Measurements from ENCODE around the gene COMT. TPM values are rescaled to one million over a fixed set of nuclear protein-coding genes. Genes with fewer than 3 reads are reported as not detected.

COMT gene
- total and polyA plus RNA-seq, 9 of the 15 experiments (the other 6 are each of a cell fraction or from before 2014, with no cell fraction given): 12.5 to 351 (median 155) TPM

GRCh38 chr22:19959587-19960490 lies 18.3 kb downstream of the COMT start (continued):
- peak; percentile 38; the same call in 1 of the 2 replicates for TF ChIP-seq PML (IDR thresholded peaks at IDR 0.05; ENCODE audit: low read length)

GRCh38 chr22:19960491-19961200 lies 19.1 kb downstream of the COMT start:
- POLR2A ChIA-PET: interaction anchor here (0.6 to 1.0 kb wide), 8 partner anchors 42 to 848 kb away, joined by 3 to 6 read pairs (median 3); no protein-coding TSS in a partner anchor
- Histone ChIP-seq H3K4me1 (replicated peaks in 1 of 2; ENCODE audit: control insufficient read depth in 2 of 2, insufficient read depth in 2 of 2, low read length in 2 of 2) (peaks cover 24 to 68% of the 10 kb centered on the region in 2 experiments), H3K9me3 (replicated peaks; ENCODE audit: control insufficient read depth, insufficient read depth, low read depth, low read length) (no peaks in the 10 kb centered on the region), H3K36me3 (ENCODE audit: control insufficient read depth, insufficient read depth, low read length) (peaks cover 45% of the 10 kb centered on the region; the same call in 2 of the 3 replicates), H3K27ac (ENCODE audit: extremely low read depth, low read depth, low read length) (no peak overlapping the region), H3K79me2 (ENCODE audit: control insufficient read depth, insufficient read depth, low read length) (peaks cover 14% of the 10 kb centered on the region; the same call in 1 of the 3 replicates), H3K9ac (ENCODE audit: insufficient read depth in 1 of 2, low read depth in 2 of 2, low read length in 2 of 2) (peak overlapping the region in 1 of 2 experiments; percentile 73; a peak in 3 of 4 replicates), H2AFZ (ENCODE audit: low read depth, low read length) (no peak overlapping the region), H3K4me3 (no peak overlapping the region), H3K4me2 (ENCODE audit: insufficient read depth, low read length) (no peak overlapping the region; the same call in 1 of the 2 replicates), H4K20me1 (replicated peaks; ENCODE audit: control insufficient read depth, insufficient read depth, low read length) (peaks cover 22% of the 10 kb centered on the region), H3K9me1 (ENCODE audit: control insufficient read depth, insufficient read depth, low read length) (peaks cover 4% of the 10 kb centered on the region), H3K27me3 (ENCODE audit: control insufficient read depth in 2 of 2, insufficient read depth in 2 of 2, low read length in 2 of 2) (no peaks in the 10 kb centered on the region)
- intact Hi-C loops (cut with micrococcal nuclease): no loop called here
- FAIRE-seq (peak; percentile 23), DNase-seq (ENCODE audit: extremely low read depth in 1 of 4, low spot score in 3 of 4) (no peak), ATAC-seq (no peak)
- CTCF ChIA-PET (ENCODE audit: low intra/inter-chr PET ratio): no interaction called here
- in situ Hi-C loops (cut with MboI): no loop called here
- 76% methylated on average over 12 of the region's 12 CpGs for WGBS (ENCODE audit: insufficient coverage, low coverage, missing lambda C conversion rate)
- no TSS peak for BruUV-seq (replicated peaks)
- 0 out of 2 replicates have a peak, but pooled peaks have one; percentile 3 for TF ChIP-seq FOSL1 (tag; conservative IDR thresholded peaks at IDR 0.05)
- TF ChIP-seq CXXC5 (CRISPR knock-in tag; IDR thresholded peaks at IDR 0.05): no peak; the same call in 1 of the 2 replicates
- TF ChIP-seq RBM22 (IDR thresholded peaks at IDR 0.05; ENCODE audit: low read depth, low read length, poor library complexity, severe bottlenecking): no peak
- no peak for TF ChIP-seq IRF1 (CRISPR knock-in tag; IDR thresholded peaks at IDR 0.05; ENCODE audit: borderline replicate concordance)
- no peak for TF ChIP-seq HMGN3 (IDR thresholded peaks at IDR 0.05; ENCODE audit: borderline replicate concordance, extremely low read depth, insufficient read length, low read depth, low read length)
- TF ChIP-seq NFXL1 (CRISPR knock-in tag; IDR thresholded peaks at IDR 0.05): no peak
- no peak for TF ChIP-seq ZNF436 (CRISPR knock-in tag; IDR thresholded peaks at IDR 0.05)
- TF ChIP-seq ETS1 (conservative IDR thresholded peaks at IDR 0.05; ENCODE audit: control insufficient read depth, low read depth, low read length): 0 out of 2 replicates have a peak, but pooled peaks have one; percentile 22
- no peak for TF ChIP-seq MYC (IDR thresholded peaks at IDR 0.05; ENCODE audit: low read depth, low read length)
- 0 out of 2 replicates have a peak, but pooled peaks have one; percentile 11 for TF ChIP-seq MYC (CRISPR knock-in tag; IDR thresholded peaks at IDR 0.05; ENCODE audit: borderline replicate concordance, low read depth)
- TF ChIP-seq SIRT6 (IDR thresholded peaks at IDR 0.05; ENCODE audit: low read depth, low read length): peak; percentile 64
- TF ChIP-seq KLF1 (tag; IDR thresholded peaks at IDR 0.05): peak; percentile 73; the same call in 1 of the 2 replicates
- TF ChIP-seq KHSRP (IDR thresholded peaks at IDR 0.05): no peak
- TF ChIP-seq POLR2G (IDR thresholded peaks at IDR 0.05; ENCODE audit: low read depth, low read length): peak; percentile 66
- no peak for TF ChIP-seq GTF2B (IDR thresholded peaks at IDR 0.05; ENCODE audit: extremely low read depth, insufficient read length)
